ENCODE results near the gene NHSL2.

- TF ChIP-seq EZH2 (IDR thresholded peaks at IDR 0.05; ENCODE audit: low read depth, unreplicated experiment), result no peak
- no peak for TF ChIP-seq POLR2AphosphoS5 (IDR thresholded peaks at IDR 0.05; ENCODE audit: low read depth)
- TF ChIP-seq JUNB (IDR thresholded peaks at IDR 0.05; ENCODE audit: unreplicated experiment), result no peak
- TF ChIP-seq CTCF (conservative IDR thresholded peaks at IDR 0.05; ENCODE audit: low read depth in 2 of 2), result no peak
- TF ChIP-seq CREB1 (CRISPR knock-in tag; IDR thresholded peaks at IDR 0.05; ENCODE audit: low read depth), result no peak
- TF ChIP-seq REST (IDR thresholded peaks at IDR 0.05; ENCODE audit: unreplicated experiment), result no peak
- no peak for TF ChIP-seq EZH2phosphoT487 (IDR thresholded peaks at IDR 0.05; ENCODE audit: unreplicated experiment)
Observed at GRCh38 chrX:71936632-71937031, 26.0 kb downstream of the NHSL2 start.

All from GM23338 (cell line).